NCI-H2196 treated with DMSO at 0.1 percent for 48 hours (cell line): ENCODE measurements around the gene IKZF3.

Experiments
- DNase-seq: peaks from one replicate; lab custom pipeline; 2025; ENCODE audit not compliant: unreplicated experiment; lab: John Stamatoyannopoulos, UW

Gene IKZF3

DNA sequence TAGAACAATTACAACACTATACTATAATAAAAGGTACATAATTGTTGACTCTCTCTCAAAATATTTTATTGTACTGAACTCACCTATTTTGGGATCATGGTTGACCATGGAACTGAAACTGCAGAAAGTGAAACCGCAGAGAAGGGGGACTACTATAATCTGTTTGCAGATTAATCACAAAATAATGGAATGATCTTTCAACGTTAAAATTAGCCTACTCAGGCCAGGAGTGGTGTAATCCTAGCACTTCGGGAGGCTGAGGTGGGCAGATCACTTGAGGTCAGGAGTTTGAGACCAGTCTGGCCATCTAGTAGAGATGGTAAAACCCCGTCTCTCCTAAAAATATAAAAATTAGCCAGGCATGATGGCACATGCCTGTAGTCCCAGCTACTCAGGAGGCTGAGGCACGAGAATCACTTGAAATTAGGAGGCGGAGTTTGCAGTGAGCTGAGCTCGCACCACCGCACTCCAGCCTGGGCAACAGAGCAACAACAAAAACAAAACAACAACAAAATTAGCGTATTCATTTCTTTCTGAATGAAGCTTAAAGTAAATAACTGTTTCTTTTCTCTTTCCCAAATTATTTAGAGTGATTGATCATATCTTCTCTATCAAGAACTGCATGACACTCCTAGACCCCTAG, 45.6 kb downstream of the IKZF3 start:
- no peak for DNase-seq

DNA sequence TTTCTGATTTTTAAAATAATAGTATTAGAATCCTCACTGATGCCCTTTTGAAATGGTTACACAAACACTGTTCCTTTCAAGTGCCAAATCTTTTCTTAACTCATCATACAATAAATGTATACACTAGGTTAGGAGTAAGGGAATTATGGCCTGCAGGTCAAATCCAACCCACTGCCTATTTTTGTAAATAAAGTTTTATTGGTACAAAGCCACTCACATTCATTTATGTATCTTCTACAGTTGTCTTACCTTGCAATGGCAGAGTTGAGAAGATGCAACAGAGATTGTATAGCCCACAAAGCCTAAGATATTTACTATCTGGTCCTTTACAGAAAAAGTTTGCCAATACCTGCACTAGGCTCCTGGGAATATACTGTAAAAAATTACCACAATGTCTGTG, 47.8 kb downstream of the IKZF3 start:
- no peak for DNase-seq

DNA sequence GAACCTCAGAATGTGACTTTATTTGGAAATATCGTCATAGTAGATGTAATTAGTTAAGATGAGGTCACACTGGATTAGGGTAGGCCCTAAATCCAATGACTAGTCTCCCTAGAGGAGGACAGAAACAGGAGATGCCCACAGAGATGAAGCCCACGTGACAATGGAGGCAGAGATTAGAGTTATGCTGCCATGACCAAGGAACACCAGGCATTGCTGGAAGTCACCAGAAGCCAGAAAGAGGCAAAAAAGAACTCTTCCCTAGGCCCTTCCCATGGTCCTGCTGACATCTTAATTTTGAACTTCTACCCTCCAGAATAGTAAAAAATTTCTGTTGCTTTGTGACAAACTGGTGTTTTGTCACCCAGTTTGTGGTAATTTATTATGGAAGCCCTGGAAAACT, 49.6 kb downstream of the IKZF3 start:
- DNase-seq: no peak

DNA sequence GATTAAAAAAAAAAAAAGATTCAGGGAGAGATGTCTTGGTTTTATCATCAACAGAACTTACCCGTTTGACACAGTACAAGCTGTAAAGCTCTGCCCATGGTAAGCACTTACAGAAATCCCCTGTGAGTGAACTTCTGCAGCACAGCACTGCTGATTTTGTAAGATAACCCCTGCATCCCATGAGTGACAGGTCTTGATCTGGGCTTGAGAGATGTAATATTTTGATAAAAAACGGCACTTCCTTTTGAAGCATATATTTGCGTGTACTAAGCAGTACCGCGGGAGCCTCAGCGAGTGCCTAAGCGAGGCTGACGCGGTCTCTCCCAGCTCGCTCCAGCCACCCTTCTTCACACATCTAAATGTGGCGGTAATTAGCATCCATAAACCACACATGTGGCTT, 50.5 kb downstream of the IKZF3 start:
- DNase-seq: no peak

DNA sequence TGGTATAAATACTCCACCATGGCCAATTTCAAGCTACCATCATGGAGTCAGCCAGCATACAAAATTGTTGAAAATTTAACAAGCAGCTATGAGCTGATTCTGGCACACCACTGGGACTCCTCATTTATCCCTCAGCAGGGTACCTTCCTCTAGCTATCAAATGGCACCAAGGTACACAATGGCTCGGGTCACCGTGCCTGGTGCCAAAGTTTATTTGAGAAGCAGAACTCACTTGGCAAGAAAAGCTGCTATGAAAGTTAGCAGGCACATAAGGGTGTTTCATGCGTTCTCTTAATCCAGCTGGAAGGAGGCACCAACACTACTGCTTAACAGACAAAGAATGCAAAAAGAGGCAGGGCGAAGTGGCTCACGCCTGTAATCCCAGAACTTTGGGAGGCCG, 51.6 kb downstream of the IKZF3 start:
- DNase-seq: peak; percentile 42

DNA sequence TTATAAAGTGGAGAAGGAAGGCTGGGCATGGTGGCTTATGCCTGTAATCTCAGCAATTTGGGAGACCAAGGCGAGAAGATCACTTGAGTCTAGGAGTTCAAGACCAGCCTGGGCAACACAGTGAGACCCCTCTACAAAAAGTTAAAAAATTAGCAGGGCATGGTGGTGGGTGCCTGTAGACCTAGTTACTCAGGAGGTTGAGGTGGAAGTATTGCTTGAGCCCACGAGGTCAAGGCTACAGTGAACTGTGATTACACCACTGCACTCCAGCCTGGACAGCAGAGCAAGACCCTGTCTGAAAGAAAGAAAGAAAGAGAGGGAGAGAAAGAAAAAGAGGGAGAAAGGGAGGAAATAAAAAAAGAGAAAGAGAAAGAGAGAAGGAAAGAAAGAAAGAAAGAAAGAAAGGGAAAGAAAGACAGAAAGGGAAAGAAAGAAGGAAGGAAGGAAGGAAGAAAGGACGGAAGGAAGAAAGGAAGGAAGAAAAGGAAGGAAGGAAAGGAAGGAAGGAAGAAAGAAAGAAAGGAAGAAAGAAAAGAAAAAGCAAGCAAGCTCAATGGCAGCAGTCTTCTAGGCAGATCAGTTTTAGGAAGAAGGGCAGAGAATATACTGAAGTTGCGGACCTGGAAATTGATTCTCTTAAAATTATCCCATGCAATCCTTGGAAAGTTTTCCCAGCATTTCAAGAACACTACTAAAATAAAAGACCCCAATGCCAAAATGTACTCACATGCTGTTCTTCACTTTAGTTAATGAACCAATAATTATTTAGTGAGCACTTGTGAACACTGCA, 53.0 kb downstream of the IKZF3 start:
- DNase-seq: no peak

DNA sequence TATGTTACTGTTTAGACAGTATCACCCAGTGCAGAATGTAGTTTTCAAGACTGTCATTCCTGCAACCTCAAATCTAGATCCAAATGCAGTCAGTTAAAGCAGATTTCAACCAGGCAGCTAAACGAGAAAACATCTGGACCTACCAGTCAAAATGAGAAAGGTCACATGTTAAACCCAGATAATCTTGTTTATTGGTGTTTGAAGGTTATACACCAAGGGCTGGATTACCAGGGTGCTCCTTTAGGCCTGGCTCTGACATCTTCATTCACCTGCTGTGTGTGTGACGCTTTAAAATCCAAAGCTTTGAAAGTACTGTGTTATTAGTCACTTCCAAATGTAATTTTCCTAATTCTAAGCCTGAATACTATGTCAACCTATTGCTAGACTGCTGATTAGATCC, 54.9 kb downstream of the IKZF3 start:
- DNase-seq: no peak

DNA sequence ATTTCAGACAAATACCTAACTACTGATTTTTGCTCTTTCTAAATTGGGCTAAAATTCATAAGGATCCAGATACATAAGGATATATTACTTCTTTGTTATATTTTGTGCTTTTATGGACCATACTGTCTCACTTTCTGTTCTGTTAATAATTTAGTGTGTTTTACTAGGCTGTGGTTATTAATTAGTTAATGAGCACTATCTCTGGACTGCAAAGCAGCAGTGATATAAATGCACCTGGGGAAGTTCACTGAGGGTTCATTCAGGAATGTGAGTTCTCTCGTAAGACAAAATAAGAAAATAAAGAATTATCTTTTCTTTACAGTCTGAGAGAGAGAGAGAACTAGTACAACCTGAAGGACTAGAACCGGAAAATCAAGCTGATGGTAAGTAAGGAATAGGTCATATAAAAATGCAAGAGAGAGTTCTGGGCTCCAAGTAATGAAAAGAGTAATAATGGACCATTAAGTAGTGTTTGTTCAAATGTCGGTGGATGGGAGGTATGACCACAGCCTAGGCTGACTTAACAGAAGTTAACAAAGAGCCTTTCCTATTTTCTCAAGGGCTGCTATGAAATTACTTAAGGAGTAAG, 55.6 kb downstream of the IKZF3 start:
- DNase-seq: no peak

DNA sequence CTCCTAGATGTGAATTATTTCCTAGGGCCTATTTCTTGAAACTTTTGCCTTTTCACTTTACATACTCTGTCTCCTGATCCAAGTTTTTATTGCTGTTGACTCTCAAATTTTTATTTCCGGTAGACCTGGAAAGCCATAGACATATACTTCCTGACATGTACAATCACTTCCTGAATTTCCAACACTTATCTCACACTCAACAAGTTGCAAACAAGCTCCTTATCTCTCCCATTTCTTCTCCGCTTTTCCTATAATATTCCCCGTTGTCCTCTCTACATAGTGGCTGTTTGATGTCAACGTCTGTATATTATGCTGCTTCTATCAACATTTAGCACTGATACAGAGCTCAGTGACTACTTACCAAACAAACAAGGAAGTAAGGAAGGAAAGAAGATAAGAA, 59.3 kb downstream of the IKZF3 start:
- DNase-seq: no peak

DNA sequence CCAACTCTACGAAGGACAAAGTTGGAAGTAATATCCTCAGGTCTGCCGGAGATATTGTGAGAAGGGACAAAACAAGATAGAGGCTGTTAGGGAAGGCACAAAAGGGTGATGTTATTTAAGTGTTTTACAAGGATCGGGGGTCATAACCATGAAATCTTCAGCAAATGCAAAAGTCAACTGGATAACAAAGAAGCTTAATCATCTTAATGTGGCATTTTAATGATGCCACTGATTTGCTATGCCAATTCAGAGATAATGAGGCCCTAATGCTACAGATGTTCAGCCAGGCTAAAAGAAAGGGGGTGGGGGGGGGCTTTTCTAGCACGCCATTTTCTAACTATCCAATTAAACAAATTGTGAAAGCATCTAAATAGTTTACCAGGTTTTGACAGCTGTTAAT, 63.1 kb downstream of the IKZF3 start:
- DNase-seq: no peak

DNA sequence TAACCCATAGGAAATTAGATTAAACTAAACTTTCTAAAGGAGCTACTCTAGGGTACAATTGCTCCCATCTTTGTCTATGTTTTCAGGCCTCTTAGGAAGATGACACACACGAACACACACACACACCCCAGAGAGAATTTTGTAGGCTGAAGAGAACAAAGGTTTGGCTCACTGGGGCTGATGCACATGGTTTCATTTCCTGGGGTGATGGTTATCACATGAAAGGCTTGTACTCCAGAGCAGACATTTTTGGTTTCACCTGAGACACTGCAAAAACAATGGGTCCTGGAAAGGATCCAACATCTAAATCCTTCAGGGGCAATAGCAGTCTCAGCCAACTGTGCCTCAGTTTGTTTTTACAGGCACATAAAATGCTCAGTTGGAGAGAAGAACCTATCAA, 63.6 kb downstream of the IKZF3 start:
- no peak for DNase-seq

DNA sequence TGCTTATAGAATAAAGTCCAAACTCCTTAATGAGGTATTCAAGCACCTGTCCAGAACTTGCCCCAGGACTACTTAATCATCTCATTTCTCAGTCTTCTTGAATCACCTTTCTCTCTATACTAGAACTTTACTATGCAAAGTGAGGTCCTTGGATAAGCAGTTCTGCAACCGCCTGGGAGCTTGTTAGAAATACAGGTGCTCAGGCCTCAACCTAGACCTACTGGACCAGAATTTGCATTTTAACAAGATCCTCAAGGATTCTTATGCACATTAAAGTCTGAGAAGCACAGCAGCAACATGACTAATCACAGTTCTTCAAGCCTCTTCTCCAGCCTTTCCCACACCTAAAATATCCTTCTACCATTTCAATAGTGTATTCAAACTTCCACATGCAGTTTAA, 64.7 kb downstream of the IKZF3 start:
- DNase-seq: no peak

DNA sequence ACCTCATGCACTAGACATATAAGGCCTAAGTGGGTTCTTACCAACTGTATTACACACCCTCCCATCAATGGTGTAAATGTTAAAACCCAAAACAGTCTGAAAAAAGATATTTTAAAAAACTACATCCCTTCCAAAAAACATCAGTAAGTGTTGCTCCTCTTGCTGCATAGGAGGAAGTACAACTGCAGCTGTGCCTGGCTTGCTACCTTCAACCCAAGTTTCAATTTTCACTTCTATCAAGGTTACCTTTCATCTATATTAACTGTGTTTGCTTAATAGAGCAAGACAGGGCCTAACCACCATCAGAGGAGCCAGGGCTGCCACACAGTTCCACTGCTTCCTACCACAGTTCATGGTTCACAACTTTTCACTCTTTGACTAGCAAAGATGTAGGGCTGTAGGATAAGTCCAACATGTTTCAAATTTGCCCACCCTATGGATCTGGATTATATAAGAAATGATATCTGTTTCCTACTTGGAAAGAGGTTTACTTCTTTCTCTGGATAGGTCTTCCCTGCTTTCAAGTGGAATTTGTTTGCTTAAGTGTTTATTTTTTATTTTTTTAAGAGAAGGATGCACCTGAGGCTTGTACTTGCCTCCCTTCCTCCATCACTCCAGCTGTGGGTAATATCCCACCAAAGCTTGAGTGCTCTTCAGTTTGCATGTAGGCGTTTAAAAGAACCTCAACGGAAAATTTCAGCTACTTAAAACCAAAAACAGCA, 69.7 kb downstream of the IKZF3 start:
- peak; percentile 8 for DNase-seq

DNA sequence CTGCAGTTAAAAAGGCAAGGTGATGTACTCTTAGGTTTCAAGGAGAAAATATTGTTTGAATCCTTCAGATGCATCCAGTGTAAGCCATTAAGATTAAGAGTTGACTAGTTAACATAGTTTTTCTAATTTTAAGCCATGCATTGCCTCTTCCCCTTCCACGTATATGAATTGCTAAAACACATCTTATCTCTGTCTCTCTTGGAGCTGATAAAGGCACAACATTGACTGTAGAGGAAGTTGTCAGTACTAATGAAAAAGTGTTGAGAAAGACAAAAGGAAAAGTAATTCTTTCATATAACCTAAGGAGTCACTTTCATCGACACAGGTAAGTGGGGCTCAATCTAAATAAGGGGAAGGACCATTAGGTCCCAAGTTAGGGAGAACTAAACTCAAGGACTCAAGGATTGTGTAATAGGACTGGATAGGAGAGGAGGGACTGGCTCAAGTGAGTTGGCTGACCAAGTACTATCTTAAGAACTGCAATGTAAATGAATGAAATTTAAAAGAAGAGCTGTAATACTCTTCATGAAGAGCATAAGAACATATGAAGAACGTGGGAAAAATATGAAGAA, 70.7 kb downstream of the IKZF3 start:
- DNase-seq: no peak

DNA sequence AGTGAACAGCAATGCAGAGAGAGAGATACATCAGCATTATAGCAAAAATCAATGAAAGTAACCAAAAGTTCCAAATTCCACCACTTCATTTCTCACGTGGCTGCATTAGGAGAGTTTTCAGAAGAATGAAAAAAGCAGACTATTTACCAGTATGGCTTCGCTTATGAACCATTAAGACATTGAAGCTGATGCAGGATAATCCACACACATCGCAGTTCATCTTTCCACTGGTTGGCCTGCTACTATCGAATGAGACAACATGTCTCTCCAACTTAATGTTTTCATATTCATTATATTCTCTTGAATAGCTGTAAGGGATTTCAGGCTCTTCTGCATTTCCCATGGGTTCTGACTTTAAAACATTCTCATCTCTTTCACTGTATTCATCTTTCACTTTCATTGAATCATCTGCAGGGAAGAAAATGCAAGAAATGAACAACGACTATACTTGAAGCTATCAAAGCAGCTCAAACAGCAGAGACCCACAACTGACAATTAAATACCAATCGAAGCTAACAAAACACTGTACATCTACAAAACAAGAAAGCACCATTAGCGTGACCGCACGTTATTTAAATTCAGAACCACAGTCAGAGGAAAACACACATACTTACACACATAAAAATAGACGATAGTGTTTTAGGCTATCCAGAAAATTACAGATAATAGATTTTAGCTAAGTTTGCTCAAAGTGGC, 71.4 kb downstream of the IKZF3 start:
- DNase-seq: no peak

DNA sequence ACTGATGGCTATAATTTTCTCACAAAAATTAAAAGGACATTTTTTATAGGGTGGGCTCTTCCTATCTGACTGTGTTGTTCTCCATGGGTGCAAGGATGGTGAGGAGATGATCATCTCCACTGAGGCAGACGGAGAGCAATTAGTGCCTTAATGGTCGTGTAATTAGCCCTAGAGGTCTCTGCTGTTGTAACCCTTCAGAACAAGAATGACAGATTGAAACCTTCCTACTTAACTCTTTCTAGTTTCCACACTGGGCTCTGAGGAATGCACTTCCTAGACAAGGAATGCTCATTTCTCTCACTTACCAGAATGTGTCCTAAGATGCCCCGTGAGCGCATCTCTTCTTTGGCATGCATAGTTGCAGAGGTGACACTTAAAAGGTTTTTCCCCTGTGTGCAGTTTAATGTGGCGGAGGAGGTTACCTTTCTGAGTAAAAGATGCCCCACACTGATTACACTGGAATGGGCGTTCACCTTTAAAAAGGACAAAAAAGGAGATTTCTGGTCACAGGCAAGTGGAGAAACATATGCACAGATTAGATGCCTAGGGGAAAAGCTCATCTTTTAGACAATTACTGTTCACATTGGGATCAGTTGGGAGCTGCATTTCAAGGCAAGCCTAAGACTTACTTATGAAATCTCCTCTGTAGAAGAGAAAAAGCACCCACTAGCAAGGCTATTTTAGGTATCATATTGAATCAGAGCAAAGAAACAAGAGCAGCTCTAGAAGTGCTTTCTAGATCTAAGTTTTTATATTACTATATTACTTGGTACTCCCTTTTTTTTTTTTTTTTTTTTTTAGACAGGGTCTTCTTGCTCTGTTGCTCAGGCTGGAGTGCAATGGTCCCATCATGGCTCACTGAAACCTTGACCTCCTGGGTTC, 72.8 kb downstream of the IKZF3 start:
- no peak for DNase-seq

DNA sequence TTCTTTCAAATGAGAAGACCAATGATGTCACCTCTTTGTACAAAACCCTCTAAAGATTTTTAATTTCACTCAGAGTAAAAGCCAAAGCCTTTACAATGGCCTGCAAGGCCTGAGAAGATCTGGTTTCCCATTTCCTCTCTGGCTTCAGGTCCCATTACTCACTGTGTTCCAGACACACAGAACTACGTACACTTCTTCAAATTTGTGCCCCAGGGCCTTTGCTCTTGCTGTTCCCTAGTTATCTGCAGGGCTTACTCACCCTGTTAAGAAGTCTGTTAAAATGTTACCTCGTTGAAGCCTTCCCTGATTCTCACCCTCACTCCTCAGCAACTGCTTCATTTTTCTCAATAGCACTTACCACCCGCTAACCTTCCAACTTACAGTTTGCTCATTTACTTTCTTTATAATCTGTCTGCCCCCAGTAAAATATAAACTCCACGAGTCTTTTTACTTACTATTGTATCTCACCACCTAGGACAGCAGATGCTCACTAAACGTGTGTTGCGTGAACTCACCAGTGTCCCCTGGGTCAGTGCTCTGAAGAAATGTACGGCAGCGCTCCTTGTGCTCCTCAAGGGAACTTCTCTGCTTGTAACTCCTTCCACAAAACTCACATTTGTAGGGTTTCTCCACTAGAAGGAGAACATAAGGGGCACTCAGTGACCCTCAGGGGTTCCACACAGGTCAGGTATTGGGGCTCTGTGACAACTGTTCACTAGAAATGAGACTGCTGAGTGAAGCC, 76.2 kb downstream of the IKZF3 start:
- DNase-seq: no peak

DNA sequence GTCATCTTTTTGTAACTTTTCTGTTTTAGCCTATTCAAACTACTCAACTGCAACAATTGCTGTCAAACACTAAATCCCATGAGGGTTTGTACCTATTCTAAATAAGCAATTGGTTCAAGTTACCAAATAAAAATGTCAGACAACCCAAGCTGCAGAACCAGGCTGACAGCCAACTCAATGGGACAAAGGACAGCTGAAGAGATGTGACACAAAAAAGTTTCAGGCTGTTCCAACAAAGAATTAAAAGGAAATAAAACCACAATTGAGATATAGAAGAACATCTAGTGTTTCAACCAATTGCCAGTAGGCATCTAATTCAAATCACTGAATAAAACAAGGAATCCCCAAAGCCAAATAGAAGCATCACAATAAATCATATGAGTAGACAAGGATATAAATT, 77.1 kb downstream of the IKZF3 start:
- no peak for DNase-seq

DNA sequence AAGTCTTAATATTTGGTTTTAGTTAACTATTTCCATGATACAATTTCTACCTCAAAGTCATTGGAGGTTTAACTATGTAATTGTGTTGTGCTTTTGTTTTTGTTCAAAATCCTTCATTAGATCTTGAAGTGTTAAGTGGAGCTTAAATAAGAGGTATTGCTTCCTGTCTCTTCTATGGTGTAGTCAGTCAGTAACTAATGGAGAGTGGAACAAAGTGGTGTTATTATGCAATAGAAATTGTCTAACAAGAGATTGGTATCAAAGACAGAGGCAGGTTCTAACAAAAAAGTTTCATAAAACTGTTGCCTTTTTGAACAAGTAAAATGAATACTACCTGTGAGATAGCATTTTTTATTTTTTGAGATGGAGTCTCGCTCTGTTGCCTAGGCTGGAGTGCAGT, 81.1 kb downstream of the IKZF3 start:
- DNase-seq: no peak
